IMR-90 (cell line): ENCODE measurements around the gene ARHGEF12. TPM values are rescaled to one million over a fixed set of nuclear protein-coding genes. Genes with fewer than 3 reads are reported as not detected.

ENCODE experiments used
- ATAC-seq: fragments of 200-7000 bp; cut with Tn5 transposase; 2 replicates; pipeline ENCODE4 v1.9.1; 2020; ENCODE audit warnings: low read depth, mild to moderate bottlenecking, moderate library complexity
- BruUV-seq: library from RNA; stranded (reverse); fragments of 400-500 nt; replicated peaks from 2 replicates; lab custom pipeline; 2021; lab: Mats Ljungman, UMichigan
- CTCF ChIA-PET: fragments of 300-600 bp; formaldehyde crosslinking; extraction: SDS; loops from one replicate; lab custom pipeline; 2021; ENCODE audit warnings: antibody characterized with exemption; lab: Yijun Ruan, JAX
- POLR2A ChIA-PET: fragments of 300-600 bp; sonication (Branson Sonifier 250); formaldehyde crosslinking; loops from one replicate; lab custom pipeline; 2022; ENCODE audit warnings: antibody characterized with exemption; ENCODE audit not compliant: unreplicated experiment; lab: Charles Lee
- DNase-seq: peaks from one replicate; pipeline ENCODE4 v3.0.0; 2013
- H2AFZ ChIP-seq: replicated peaks from 2 replicates; pipeline ENCODE3; 2013; ENCODE audit warnings: low read length, mild to moderate bottlenecking; ENCODE audit not compliant: poor library complexity
- H2AK5ac ChIP-seq: 2 replicates; pipeline ENCODE4 v1.6.1; 2013; ENCODE audit warnings: low read depth, low read length, inconsistent platforms
- H2AK9ac ChIP-seq: replicated peaks from 2 replicates; pipeline ENCODE3; 2013; ENCODE audit warnings: mild to moderate bottlenecking, low read depth, low read length, moderate library complexity; ENCODE audit not compliant: poor library complexity
- H2BK120ac ChIP-seq: 2 replicates; pipeline ENCODE4 v1.6.1; 2013; ENCODE audit warnings: low read depth, low read length, inconsistent platforms
- H2BK15ac ChIP-seq: 3 replicates; pipeline ENCODE4 v1.6.1; 2013; ENCODE audit warnings: low read depth, low read length, inconsistent platforms
- H2BK20ac ChIP-seq: 2 replicates; pipeline ENCODE4 v1.6.1; 2013; ENCODE audit warnings: low read depth, mild to moderate bottlenecking, inconsistent platforms, low read length, moderate library complexity
- H2BK5ac ChIP-seq: 2 replicates; pipeline ENCODE4 v1.6.1; 2013; ENCODE audit warnings: mild to moderate bottlenecking, low read depth, low read length, inconsistent platforms; ENCODE audit not compliant: poor library complexity, severe bottlenecking
- H3K14ac ChIP-seq: replicated peaks from 2 replicates; pipeline ENCODE4 v1.6.1; 2013; ENCODE audit warnings: low read depth, low read length, inconsistent platforms
- H3K18ac ChIP-seq: 2 replicates; pipeline ENCODE4 v1.6.1; 2013; ENCODE audit warnings: low read depth, low read length, control low read depth
- H3K23ac ChIP-seq: 2 replicates; pipeline ENCODE4 v1.6.1; 2013; ENCODE audit warnings: low read depth, low read length, inconsistent platforms
- H3K27ac ChIP-seq: 2 replicates; pipeline ENCODE4 v1.5.1; 2013; ENCODE audit warnings: mild to moderate bottlenecking, control low read depth, low read length; ENCODE audit not compliant: insufficient read depth
- H3K27me3 ChIP-seq: 2 replicates; pipeline ENCODE4 v1.6.1; 2013; ENCODE audit warnings: low read length; ENCODE audit not compliant: control insufficient read depth, insufficient read depth
- H3K36me3 ChIP-seq: 2 replicates; pipeline ENCODE4 v1.6.1; 2013; ENCODE audit warnings: low read length, mixed read lengths; ENCODE audit not compliant: control insufficient read depth, insufficient read depth
- H3K4ac ChIP-seq: 2 replicates; pipeline ENCODE4 v1.6.1; 2013; ENCODE audit warnings: low read depth, low read length, inconsistent platforms
- H3K4me1 ChIP-seq: 2 replicates; pipeline ENCODE4 v1.6.1; 2013; ENCODE audit warnings: low read length, mixed read lengths; ENCODE audit not compliant: control insufficient read depth, insufficient read depth
- H3K4me2 ChIP-seq: 2 replicates; pipeline ENCODE4 v1.6.1; 2013; ENCODE audit warnings: low read depth, mild to moderate bottlenecking, control low read depth, low read length, moderate library complexity
- H3K4me3 ChIP-seq: 2 replicates; pipeline ENCODE4 v1.5.1; 2013; ENCODE audit warnings: low read depth, mild to moderate bottlenecking, control low read depth, low read length, moderate library complexity; ENCODE audit not compliant: insufficient read depth
- H3K56ac ChIP-seq: 2 replicates; pipeline ENCODE4 v1.6.1; 2013; ENCODE audit warnings: low read length, inconsistent platforms; ENCODE audit not compliant: insufficient read depth; ENCODE audit errors: extremely low read depth
- H3K79me1 ChIP-seq, 2 experiments: 2 replicates each; pipeline ENCODE4 v1.6.1; 2013; ENCODE audit warnings: low read length in 2 of 2, inconsistent platforms in 1 of 2, low read depth in 1 of 2
- H3K9ac ChIP-seq: 2 replicates; pipeline ENCODE4 v1.6.1; 2013; ENCODE audit warnings: low read depth, low read length, control low read depth
- H3K9me1 ChIP-seq: 2 replicates; pipeline ENCODE4 v1.6.1; 2013; ENCODE audit warnings: low read length, inconsistent platforms; ENCODE audit not compliant: insufficient read depth
- H3K9me3 ChIP-seq: 2 replicates; pipeline ENCODE4 v1.6.1; 2013; ENCODE audit warnings: low read length; ENCODE audit not compliant: control insufficient read depth, insufficient read depth
- H4K20me1 ChIP-seq: 2 replicates; pipeline ENCODE4 v1.6.1; 2013; ENCODE audit warnings: low read length, inconsistent platforms; ENCODE audit not compliant: insufficient read depth
- H4K5ac ChIP-seq: 2 replicates; pipeline ENCODE4 v1.6.1; 2013; ENCODE audit warnings: mild to moderate bottlenecking, low read depth, low read length, control low read depth
- H4K8ac ChIP-seq, 2 experiments: 2 replicates each; pipeline ENCODE4 v1.6.1; 2013; ENCODE audit warnings: low read depth in 2 of 2, low read length in 2 of 2, control low read depth in 1 of 2, inconsistent platforms in 1 of 2
- H4K91ac ChIP-seq: 2 replicates; pipeline ENCODE4 v1.6.1; 2013; ENCODE audit warnings: low read depth, low read length, inconsistent platforms; ENCODE audit not compliant: insufficient read depth
- BHLHE40 ChIP-seq: fragments of 150-350 bp; IDR thresholded peaks from 2 replicates; pipeline ENCODE4 v1.6.1; 2016; ENCODE audit warnings: mild to moderate bottlenecking, low read depth, low read length
- CEBPB ChIP-seq: IDR thresholded peaks from 2 replicates; pipeline ENCODE4 v1.6.1; 2012; ENCODE audit warnings: low read depth, low read length, improper control_type of control experiment
- FOS ChIP-seq: fragments of 150-350 bp; IDR thresholded peaks from 2 replicates; pipeline ENCODE4 v1.6.1; 2016; ENCODE audit warnings: low read depth, low read length
- MAFK ChIP-seq: IDR thresholded peaks from 2 replicates; pipeline ENCODE4 v1.6.1; 2012; ENCODE audit warnings: low read depth, low read length, improper control_type of control experiment
- MAZ ChIP-seq: IDR thresholded peaks from 2 replicates; pipeline ENCODE4 v1.6.1; 2012; ENCODE audit warnings: low read depth, mild to moderate bottlenecking, low read length, improper control_type of control experiment, moderate library complexity, borderline replicate concordance
- MXI1 ChIP-seq: IDR thresholded peaks from 2 replicates; pipeline ENCODE4 v1.6.1; 2012; ENCODE audit warnings: low read depth, mild to moderate bottlenecking, low read length, moderate library complexity, borderline replicate concordance
- NFE2L2 ChIP-seq: fragments of 150-350 bp; IDR thresholded peaks from 2 replicates; pipeline ENCODE4 v1.6.1; 2016; ENCODE audit warnings: low read depth, mild to moderate bottlenecking, low read length
- POLR2A ChIP-seq: IDR thresholded peaks from 2 replicates; pipeline ENCODE4 v1.6.1; 2012; ENCODE audit warnings: mild to moderate bottlenecking, low read depth, low read length
- RAD21 ChIP-seq: IDR thresholded peaks from 2 replicates; pipeline ENCODE4 v1.6.1; 2012; ENCODE audit warnings: low read length, improper control_type of control experiment
- RCOR1 ChIP-seq: IDR thresholded peaks from 2 replicates; pipeline ENCODE4 v1.6.1; 2012; ENCODE audit warnings: mild to moderate bottlenecking, low read length, improper control_type of control experiment; ENCODE audit not compliant: insufficient replicate concordance
- RFX5 ChIP-seq: IDR thresholded peaks from 2 replicates; pipeline ENCODE4 v1.8.0; 2012; ENCODE audit warnings: low read depth, mild to moderate bottlenecking, low read length, moderate library complexity
- SMC3 ChIP-seq: fragments of 150-350 bp; IDR thresholded peaks from 2 replicates; pipeline ENCODE4 v1.6.1; 2016; ENCODE audit warnings: low read depth, mild to moderate bottlenecking, antibody characterized with exemption, low read length, moderate library complexity
- WGBS, 2 experiments: methylation state at CpG; one replicate each; pipeline versions ENCODE4 v1.1.5 to v1.1.7; 2013; ENCODE audit warnings: missing lambda C conversion rate in 2 of 2; ENCODE audit not compliant: insufficient read length in 1 of 2; ENCODE audit errors: extremely low coverage in 2 of 2; 5-methylcytosine and 5-hydroxymethylcytosine counted together
- dilution Hi-C: fragments of 300-500 bp; cut with HindIII; formaldehyde crosslinking; loops from one replicate; pipeline ENCODE4 v1.14.3; 2018; ENCODE audit warnings: low sequenced_read_pairs; ENCODE audit not compliant: unreplicated experiment
- in situ Hi-C: fragments of 300-500 bp; cut with MboI; formaldehyde crosslinking; loops from 3 replicates; pipeline ENCODE4 v1.14.3; 2019; ENCODE audit warnings: low sequenced_read_pairs, inconsistent platforms, mixed read lengths
- intact Hi-C: fragments of 100-400 bp; cut with micrococcal nuclease; formaldehyde crosslinking; loops from 2 replicates; pipeline ENCODE4 v1.10.0; 2022
- polyA plus RNA-seq, 3 experiments: library from polyadenylated mRNA; depleted of rRNA; stranded (reverse); fragments of >200 nt; gene quantifications; 2 replicates each; pipeline ENCODE4 v1.2.3, GENCODE V29; 2012; ENCODE audit warnings: low replicate concordance in 1 of 3
- total RNA-seq: library from RNA; depleted of rRNA; stranded (reverse); fragments of >200 nt; gene quantifications from 2 replicates; pipeline ENCODE4 v1.2.3, GENCODE V29; 2012
- TF ChIP-seq, protein P1 (sequence below): fragments of 150-350 bp; IDR thresholded peaks from 2 replicates; pipeline ENCODE4 v1.6.1; 2017; ENCODE audit warnings: mild to moderate bottlenecking, antibody characterized with exemption, low read length, low read depth
- TF ChIP-seq, protein P2 (sequence below): conservative IDR thresholded peaks from 2 replicates; pipeline ENCODE4 v1.5.1; 2012; ENCODE audit warnings: mild to moderate bottlenecking, low read depth, low read length, improper control_type of control experiment
- TF ChIP-seq, protein P3 (sequence below): fragments of 150-350 bp; IDR thresholded peaks from 2 replicates; pipeline ENCODE4 v1.6.1; 2016; ENCODE audit warnings: low read depth, mild to moderate bottlenecking, low read length, moderate library complexity, borderline replicate concordance

The ARHGEF12 gene
- total and polyA plus RNA-seq, 2 of the 4 experiments (the other 2 are of a cell fraction): 25.5 to 115 TPM

DNA sequence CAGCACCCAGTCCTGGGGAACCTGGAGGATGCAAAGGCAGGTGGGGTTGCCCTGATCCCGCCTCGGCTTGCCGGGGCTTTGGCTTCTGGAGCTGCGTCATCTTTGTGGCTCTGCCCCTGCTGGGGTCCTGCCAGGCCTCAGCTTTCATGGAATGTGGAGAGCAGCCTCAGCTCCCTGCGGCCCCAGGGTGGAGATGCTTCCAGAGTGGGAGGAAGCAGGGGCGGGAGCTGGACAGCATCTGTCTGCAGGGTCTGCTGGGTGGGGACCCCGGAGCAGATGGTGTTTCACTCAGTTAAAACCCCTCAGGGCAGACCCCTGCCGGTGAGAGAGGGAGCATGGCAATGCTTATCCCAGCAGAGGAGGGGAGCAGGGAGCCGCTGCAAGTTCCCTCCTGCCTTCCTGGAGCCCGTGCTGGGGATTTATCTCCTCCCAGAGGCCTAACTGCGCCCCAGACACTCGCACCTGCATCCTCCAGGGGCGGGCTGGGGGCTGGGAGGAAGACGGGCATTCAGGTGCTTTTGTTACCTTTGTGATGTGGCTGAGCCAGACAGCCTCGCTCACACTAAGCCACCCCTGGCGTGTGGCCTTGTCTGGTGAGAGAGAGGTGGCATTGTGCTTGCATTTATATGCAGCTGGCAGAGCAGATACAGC lies 191.0 kb downstream of the ARHGEF12 start:
- no peak overlapping the region; the same call in 1 of the 2 replicates for H4K5ac ChIP-seq
- no TSS peak for BruUV-seq
- DNase-seq (peak; percentile 57), ATAC-seq (peak; percentile 97)
- peak overlapping the region; percentile 33 for H2AK9ac ChIP-seq
- no peak overlapping the region for H3K56ac ChIP-seq
- H3K9ac ChIP-seq: no peak overlapping the region
- no peaks in the 10 kb centered on the region for H3K79me1 ChIP-seq
- CTCF ChIA-PET: interaction anchor here (1.4 kb wide), 1 partner anchor 9 kb away, joined by 5 read pairs; no protein-coding TSS in a partner anchor
- POLR2A ChIA-PET: no interaction called here
- H3K4ac ChIP-seq: no peak overlapping the region
- 100% methylated on average over 1 of the region's 16 CpGs; no CpG with 5 or more reads in 1 of the 2 experiments for WGBS, 2 experiments
- peaks cover 2% of the 10 kb centered on the region; the same call in 1 of the 2 replicates for H3K27me3 ChIP-seq
- H4K91ac ChIP-seq: no peak overlapping the region
- in situ Hi-C loops: no loop called here
- H2BK120ac ChIP-seq: no peak overlapping the region
- H4K8ac ChIP-seq: no peak overlapping the region
- H3K4me3 ChIP-seq: no peak overlapping the region
- H3K9me3 ChIP-seq: no peaks in the 10 kb centered on the region
- H3K36me3 ChIP-seq: no peaks in the 10 kb centered on the region
- peak overlapping the region; percentile 33; the same call in 1 of the 2 replicates for H3K4me2 ChIP-seq
- dilution Hi-C loops: no loop called here
- no peak overlapping the region for H2AK5ac ChIP-seq
- no peak overlapping the region for H2BK15ac ChIP-seq
- peaks cover 2% of the 10 kb centered on the region; the same call in 1 of the 2 replicates for H3K9me1 ChIP-seq
- no peak overlapping the region for H3K27ac ChIP-seq
- intact Hi-C loops: no loop called here
- H3K4me1 ChIP-seq: peaks cover 8% of the 10 kb centered on the region; the same call in 1 of the 2 replicates
- H2BK20ac ChIP-seq: peak overlapping the region; percentile 61; the same call in 1 of the 2 replicates
- H2AFZ ChIP-seq: peak overlapping the region; percentile 87
- H2BK5ac ChIP-seq: no peak overlapping the region
- H3K14ac ChIP-seq: no peak overlapping the region
- H4K20me1 ChIP-seq: no peaks in the 10 kb centered on the region
- H3K18ac ChIP-seq: no peak overlapping the region
- H3K23ac ChIP-seq: no peak overlapping the region
- TF ChIP-seq, protein P1, sequence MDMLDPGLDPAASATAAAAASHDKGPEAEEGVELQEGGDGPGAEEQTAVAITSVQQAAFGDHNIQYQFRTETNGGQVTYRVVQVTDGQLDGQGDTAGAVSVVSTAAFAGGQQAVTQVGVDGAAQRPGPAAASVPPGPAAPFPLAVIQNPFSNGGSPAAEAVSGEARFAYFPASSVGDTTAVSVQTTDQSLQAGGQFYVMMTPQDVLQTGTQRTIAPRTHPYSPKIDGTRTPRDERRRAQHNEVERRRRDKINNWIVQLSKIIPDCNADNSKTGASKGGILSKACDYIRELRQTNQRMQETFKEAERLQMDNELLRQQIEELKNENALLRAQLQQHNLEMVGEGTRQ: no peak
- TF ChIP-seq, protein P2, sequence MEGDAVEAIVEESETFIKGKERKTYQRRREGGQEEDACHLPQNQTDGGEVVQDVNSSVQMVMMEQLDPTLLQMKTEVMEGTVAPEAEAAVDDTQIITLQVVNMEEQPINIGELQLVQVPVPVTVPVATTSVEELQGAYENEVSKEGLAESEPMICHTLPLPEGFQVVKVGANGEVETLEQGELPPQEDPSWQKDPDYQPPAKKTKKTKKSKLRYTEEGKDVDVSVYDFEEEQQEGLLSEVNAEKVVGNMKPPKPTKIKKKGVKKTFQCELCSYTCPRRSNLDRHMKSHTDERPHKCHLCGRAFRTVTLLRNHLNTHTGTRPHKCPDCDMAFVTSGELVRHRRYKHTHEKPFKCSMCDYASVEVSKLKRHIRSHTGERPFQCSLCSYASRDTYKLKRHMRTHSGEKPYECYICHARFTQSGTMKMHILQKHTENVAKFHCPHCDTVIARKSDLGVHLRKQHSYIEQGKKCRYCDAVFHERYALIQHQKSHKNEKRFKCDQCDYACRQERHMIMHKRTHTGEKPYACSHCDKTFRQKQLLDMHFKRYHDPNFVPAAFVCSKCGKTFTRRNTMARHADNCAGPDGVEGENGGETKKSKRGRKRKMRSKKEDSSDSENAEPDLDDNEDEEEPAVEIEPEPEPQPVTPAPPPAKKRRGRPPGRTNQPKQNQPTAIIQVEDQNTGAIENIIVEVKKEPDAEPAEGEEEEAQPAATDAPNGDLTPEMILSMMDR: no peak
- TF ChIP-seq RCOR1 (no peak), SMC3 (no peak), MXI1 (no peak), NFE2L2 (no peak), MAZ (no peak), RFX5 (no peak), BHLHE40 (no peak), FOS (no peak), RAD21 (no peak), MAFK (no peak), POLR2A (no peak), CEBPB (no peak)
- TF ChIP-seq, protein P3, sequence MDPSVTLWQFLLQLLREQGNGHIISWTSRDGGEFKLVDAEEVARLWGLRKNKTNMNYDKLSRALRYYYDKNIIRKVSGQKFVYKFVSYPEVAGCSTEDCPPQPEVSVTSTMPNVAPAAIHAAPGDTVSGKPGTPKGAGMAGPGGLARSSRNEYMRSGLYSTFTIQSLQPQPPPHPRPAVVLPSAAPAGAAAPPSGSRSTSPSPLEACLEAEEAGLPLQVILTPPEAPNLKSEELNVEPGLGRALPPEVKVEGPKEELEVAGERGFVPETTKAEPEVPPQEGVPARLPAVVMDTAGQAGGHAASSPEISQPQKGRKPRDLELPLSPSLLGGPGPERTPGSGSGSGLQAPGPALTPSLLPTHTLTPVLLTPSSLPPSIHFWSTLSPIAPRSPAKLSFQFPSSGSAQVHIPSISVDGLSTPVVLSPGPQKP: no peak
